NCI-H774 (cell line): Measurements from ENCODE around the gene CERK.

Experiments
- DNase-seq: peaks from one replicate; lab custom pipeline; 2025; lab: John Stamatoyannopoulos, UW

Gene CERK

GRCh38 chr22:46677323-46678002 is 60.6 kb downstream of the CERK start:
- no peak for DNase-seq

GRCh38 chr22:46676881-46677280 is 61.2 kb downstream of the CERK start:
- no peak for DNase-seq

GRCh38 chr22:46676479-46676878 is 61.6 kb downstream of the CERK start:
- no peak for DNase-seq

GRCh38 chr22:46675938-46676337 is 62.1 kb downstream of the CERK start:
- no peak for DNase-seq

- no peak for DNase-seq
Observed at GRCh38 chr22:46675479-46675878, 62.6 kb downstream of the CERK start.

- no peak for DNase-seq
Observed at GRCh38 chr22:46674906-46675305, 63.1 kb downstream of the CERK start.

- DNase-seq, result no peak
Observed at GRCh38 chr22:46674367-46674781, 63.7 kb downstream of the CERK start.

- no peak for DNase-seq
Observed at GRCh38 chr22:46673662-46674236, 64.3 kb downstream of the CERK start.

GRCh38 chr22:46673205-46673604 is 64.8 kb downstream of the CERK start:
- no peak for DNase-seq

- no peak for DNase-seq
Observed at GRCh38 chr22:46672731-46673130, 65.3 kb downstream of the CERK start.

- no peak for DNase-seq
Observed at GRCh38 chr22:46671824-46672432, 66.1 kb downstream of the CERK start.

GRCh38 chr22:46669201-46669600 is 68.9 kb downstream of the CERK start:
- no peak for DNase-seq

GRCh38 chr22:46668116-46668515 is 69.9 kb downstream of the CERK start:
- no peak for DNase-seq

GRCh38 chr22:46667245-46667623 is 70.8 kb downstream of the CERK start:
- DNase-seq, result no peak

- no peak for DNase-seq
Observed at GRCh38 chr22:46666577-46667244, 71.3 kb downstream of the CERK start.

- DNase-seq, result no peak
Observed at GRCh38 chr22:46665751-46666280, 72.2 kb downstream of the CERK start.

GRCh38 chr22:46665151-46665695 is 72.8 kb downstream of the CERK start:
- no peak for DNase-seq

GRCh38 chr22:46664301-46664855 is 73.7 kb downstream of the CERK start:
- DNase-seq, result no peak

GRCh38 chr22:46663436-46664100 is 74.5 kb downstream of the CERK start:
- no peak for DNase-seq

GRCh38 chr22:46663001-46663400 is 75.1 kb downstream of the CERK start:
- DNase-seq, result no peak

- no peak for DNase-seq
Observed at GRCh38 chr22:46662226-46662625, 75.8 kb downstream of the CERK start.
